ENCODE data around the gene VTN.

GRCh38 chr17:28346199-28346580, 23.9 kb downstream of the VTN start:
- TF ChIP-seq EZH2 (IDR thresholded peaks at IDR 0.05; ENCODE audit: insufficient read depth, poor library complexity, severe bottlenecking) (no peak), EZH2phosphoT487 (IDR thresholded peaks at IDR 0.05; ENCODE audit: insufficient read depth, low read depth) (no peak)

Measured in GM23248 (cell line).